HG03575 (cell line): ENCODE results near the gene SLC51A.
"Not testable (repeated sequence)": the region's sequence is repeated elsewhere in the genome, so short reads cannot be mapped to it uniquely, and the experiment has no call there.

ENCODE experiments used
- ATAC-seq: cut with Tn5 transposase; IDR thresholded peaks from one replicate; pipeline ENCODE4 v1.9.1; 2021; ENCODE audit not compliant: unreplicated experiment, insufficient number of reproducible peaks, low FRiP score; ENCODE audit errors: extremely low read depth

SLC51A gene

DNA sequence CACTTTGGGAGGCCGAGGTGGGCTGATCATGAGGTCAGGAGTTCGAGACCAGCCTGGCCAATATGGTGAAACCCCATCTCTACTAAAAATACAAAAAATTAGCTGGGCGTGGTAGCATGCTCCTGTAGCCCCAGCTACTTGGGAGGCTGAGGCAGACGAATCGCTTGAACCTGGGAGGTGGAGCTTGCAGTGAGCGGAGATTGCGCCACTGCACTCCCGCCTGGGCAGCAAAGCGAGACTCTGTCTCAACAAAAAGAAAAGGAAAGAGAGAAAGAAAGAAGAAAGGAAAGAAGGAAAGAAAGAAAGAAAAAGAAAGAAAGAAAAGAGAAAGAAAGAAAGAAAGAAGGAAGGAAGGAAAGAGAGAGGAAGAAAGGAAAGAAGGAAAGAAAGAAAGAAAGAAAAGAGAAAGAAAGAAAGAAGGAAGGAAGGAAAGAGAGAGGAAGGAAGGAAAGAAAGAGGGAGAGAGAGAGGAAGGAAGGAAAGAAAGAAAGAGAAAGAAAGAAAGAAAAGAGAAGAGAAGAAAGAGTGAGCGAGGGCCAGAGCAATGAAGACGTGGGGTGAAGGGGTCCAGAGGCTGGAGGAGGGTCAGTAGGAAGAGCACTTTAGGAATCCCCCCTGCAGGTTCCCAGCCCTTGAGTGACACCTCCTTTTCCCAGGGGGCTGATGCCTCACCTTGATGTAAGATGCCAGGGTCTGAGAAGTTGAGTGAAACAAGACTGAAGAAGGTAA, 6.2 kb upstream of the SLC51A start:
- ATAC-seq, result not testable (repeated sequence)

DNA sequence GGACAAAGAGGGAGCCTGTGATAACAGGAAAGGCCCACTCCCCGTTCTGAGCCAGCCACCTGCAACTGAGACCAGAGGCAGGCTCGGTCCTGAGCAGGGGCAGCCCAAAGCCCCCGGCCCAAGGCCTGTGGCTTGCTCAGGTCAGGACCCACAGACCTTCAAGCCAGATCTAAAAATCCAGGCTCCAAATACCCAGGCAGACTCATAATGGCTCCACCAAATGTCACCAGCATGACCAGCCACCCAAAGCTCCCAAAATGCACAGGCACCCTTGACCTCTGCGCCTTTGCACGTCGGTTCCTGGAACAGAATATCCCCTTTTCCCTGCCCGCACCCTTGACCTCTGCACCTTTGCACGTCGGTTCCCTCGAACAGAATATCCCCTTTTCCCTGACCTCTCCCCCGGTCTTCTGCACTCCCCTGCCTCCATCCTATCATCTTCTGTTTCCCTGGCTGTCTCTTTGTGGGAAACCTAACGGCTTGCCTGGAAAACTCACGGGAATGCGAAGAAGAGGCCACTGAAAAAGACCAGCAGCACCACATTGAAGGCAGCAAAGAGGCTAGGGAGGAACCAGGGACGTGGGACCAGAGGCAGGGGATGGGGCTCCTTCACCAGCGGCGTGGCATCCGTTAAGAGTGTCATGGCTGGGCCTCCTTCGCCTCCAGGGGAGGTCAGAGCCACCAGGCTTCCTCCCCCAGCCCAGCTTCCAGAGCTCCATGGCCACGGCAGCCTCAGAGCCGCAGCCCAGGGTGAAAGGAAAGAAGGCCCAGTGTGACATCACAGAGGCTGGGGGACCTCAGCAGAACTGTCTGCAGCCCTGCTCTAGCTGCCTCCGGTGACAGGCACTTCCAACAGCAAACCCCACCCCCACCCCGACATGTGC, 5.4 kb upstream of the SLC51A start, which contains the start of gene ZDHHC19:
TSS of gene ZDHHC19 (minus strand) at position 728 of the 884 bp plus-strand sequence. CDS start at position 643, 85 bp downstream.
- ATAC-seq, result no peak

DNA sequence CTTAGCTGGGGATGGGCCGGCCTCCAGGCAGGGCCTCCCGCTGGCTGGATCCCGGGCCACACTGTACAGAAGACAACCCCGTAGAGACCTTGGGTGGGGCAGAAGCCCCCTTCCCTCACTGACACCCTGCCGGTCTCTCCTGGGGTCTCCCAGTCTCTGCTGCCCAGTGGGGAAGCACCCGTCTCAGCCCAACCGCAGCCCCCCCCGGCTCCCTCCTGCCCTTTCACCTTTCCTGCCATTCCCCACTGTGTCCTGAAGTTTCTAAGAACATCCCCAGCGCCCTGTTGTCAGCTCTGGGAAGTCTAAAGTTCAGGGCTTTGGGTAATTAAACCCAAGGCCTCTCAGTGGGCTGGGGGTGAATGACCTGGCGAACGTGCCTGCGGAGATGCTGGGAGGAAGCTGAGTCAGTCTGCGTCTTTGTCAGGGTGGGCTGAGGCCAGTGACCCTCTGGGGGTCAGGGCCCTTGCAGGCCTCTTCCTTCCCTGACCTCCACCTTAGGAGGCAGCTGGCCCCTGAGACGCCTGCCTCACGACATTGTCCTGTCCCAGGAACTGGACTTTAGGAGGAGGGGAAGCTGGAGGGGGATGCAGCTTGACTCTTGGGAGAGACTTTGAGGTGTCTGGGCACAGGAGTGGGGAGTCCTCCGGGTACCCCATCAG, 1.4 kb upstream of the SLC51A start:
- ATAC-seq, result no peak

DNA sequence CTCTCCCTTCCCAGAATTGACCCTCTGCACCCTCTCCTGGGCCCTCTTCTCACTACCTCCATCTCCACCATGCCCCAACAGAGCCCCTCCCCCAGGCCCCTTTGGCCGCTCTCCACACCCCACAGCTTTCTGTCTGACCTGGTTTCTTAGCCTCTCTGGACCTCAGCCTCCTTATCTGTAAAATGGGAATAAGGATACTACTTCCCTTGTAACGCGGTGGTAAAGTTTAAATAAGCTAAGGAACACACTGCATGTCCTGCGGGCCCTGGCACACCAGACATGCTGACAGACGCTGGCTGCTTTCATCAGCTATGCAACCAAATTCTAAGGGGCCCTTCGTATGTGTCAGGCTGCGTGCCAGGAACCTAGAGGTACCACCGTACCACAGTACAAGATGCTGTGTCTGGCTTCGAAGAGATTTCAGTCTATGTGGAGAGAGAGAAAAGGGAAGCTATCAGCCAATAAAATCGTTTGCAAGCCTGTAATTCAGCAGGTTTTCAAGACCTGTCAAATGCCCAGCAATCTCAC, 777 bp upstream of the SLC51A start:
- no peak for ATAC-seq

DNA sequence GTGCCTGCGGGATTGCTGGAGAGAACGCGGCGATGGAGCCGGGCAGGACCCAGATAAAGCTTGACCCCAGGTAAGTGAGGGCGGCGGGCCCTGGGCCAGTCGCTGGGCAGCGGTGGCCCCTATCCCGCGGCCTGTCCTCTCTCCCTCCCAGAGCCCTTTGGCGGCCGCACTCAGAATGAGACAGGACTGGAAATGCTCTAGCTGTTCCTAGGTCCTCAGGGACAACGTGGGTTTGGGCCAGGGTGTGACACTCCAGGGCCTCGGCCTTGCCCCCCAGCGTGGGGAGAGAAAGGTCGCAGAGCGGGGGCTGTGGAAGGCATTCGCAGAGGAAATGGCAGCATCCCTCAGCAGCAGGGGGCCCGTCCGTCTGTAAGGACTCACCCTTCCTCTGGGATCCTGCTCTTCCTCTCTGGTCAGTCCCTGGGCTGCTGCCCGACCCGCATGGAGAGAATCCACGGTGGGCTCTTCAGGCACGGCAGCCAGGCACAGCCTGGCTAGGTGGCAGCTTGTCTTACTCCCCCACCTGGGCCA, 412 bp downstream of the SLC51A start:
- no peak for ATAC-seq

DNA sequence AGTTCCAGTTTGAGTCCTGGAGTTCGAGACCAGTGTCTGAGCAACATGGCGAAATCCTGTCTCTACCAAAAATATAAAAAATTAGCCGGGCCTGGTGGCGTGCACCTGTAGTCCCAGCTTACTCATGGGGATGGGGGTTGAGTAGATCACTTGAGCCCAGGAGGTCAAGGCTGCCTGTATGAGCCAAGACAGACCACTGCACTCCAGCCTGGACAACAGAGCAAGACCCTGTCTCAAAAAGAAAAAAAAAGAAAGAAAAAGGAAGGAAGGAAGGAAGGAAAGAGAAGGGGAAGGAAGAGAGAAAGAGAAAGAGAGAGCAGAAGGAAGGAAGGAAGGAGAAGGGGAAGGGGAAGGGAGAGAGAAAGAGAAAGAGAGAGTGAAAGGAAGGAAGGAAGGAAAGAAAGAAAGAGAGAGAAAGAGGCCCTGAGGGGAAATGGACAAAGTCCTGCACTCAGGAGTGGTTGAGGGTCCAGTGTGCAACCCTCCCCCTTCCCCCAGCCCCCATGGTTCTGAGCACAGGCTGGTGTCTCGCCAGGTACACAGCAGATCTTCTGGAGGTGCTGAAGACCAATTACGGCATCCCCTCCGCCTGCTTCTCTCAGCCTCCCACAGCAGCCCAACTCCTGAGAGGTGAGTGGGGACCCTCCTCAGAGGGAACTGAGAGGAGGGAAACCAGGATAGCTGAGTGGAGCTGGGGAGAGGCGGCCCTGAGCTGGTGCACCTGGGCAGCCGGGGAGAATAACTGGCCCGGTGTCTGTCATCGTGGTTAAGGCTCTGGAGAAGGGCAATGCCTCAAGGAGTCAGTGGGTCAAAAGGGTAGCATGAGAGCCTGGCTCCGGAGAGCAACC, 1.2 kb downstream of the SLC51A start:
- ATAC-seq, result no peak

DNA sequence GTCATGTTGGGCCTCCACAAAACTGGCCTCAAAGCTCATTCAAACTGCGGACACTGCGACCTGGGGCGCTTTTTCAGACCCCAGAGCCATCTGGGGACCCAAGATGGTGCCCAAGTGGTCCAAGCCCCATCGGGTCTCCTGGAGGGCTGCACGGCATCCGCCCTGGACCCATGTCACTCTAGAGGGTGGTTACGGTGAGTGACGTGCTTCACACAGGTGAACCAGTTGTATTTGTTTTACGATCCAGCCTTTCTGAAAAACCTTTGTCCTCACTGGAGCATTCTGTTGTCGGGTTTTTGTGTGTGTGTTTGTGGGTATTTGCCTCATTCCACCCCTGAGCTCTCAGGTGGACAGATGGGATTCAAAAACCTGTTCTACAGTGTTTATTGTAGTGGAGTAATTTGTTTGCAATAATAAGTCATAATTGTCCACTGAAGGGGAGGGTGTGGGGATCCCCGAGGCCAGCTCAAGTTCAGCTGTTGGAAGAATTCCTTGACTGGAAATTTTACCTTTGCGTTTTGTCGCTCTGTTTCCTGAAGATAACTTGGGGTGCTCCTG, 1.9 kb downstream of the SLC51A start:
- ATAC-seq, result no peak

DNA sequence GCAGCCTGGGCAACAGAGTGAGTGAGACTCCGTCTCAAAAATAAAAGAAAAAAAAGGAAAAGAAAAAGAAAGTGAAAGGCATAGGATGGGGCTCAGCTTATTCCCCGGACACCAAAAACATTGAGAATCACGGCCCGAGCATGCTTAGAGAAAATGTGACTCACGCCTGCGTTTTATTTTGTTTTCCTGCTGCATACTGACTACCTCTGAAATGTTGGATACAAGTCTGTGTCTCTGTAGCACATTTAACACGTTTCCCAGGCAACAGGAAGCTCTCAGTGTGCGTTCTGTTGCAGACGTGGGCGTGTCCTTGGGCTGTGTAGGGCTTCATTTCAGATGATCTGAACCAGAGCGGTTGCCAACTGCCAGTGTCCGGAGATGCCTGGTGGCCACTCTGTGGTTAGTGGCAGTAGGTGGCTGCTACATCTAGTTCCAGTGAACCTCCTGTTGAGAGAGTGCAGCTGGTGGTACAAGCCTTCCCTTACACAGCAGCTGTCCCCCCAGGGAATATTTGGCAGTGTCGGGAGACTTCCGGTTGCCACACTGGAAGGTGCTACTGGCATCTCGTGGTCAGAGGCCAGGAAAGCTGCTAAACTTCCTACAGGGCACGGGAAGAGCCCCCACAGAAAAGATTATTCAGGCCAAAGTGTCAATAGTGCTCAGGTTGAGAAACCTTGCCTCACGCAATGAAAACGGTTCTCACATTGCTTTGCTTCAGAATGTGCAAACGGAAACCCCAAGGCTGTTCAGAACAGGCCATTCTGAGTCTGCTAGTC, 3.0 kb downstream of the SLC51A start:
- no peak for ATAC-seq

DNA sequence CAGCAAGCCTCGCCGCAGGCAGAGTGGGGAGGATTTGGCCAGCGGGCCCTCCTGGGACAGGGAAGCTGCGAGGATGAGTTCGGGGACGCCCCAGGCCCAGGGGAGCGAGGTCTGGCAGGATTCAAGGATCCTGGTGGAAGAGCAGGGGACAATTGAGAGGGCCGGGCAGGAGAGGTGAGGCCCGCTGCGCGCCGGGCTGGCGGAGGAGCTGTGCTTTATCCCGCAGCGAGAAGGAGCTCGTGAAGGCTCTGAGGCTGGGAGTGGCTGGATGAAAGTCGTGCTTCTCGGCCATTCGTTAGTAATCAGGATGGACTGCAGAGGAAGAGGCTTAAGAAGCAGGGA, 3.6 kb downstream of the SLC51A start:
- no peak for ATAC-seq

DNA sequence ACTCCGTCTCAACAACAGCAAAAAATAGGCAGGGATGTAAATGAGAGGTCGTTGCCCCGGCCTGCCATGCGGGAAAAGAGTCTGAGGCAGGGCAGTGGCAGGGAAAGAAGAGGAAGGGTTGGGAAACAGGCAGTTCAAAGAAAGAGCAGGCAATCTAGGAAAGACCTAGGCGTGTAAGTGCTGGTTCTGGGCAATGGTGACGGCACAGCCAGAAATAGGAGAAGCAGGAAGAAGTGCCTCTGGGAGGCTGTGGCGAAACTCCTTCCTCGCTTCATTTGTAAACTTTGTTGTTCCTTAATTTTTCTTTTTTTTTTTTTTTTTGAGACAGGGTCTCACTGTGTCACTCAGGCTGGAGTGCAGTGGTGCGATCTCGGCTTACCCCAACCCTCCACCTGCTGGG, 4.3 kb downstream of the SLC51A start:
- ATAC-seq, result no peak

DNA sequence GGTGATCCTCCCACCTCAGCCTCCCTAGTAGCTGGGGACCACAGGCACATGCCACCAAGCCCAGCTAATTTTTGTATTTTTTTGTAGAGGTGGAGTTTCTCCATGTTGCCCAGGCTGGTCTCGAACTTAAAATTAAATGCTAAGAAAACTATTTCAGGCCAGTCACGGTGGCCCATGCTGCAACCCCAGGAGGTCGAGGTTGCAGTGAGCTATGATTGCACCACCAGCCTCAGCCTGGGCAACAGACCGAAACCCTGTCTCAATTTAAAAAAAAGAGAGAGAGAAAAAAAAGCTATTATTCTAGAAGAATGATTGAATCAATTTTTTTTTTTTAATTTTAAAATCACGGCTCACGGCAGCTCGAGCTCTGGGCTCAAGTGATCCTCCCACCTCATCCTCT, 4.7 kb downstream of the SLC51A start:
- no peak for ATAC-seq

DNA sequence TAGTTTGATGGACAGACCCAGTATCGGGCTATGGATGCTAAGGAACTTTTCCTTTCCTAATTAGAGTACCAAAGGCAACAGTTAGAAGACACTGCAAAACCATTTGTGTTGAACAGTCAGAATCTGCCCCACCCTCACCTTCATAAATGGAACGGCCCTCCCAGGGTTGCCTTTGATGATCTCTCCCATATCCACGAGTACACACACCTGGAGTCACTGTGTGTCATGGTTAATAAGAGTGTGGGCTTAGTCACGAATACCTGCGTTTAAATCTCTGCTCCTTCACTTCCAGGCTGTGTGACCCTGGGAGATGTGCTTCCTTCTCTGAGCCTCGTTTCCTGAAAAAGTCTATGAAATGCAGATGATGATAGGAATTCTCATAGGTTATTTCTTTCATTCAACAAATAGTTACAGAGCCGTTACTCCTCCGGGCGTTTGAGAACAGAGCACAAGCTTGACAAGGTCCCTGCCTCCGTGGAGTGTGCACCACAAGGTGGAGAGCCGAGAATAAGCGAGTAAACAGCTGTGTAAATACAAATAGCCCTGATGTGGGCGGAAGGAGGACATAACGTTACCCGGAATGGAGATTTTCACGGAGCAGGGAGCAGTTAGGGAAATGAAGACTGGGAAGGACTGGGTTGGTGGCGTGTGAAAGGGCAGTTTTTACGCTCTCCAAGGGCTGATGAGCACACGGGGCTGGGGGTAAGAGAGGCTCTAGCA, 6.7 kb downstream of the SLC51A start:
- ATAC-seq, result no peak

DNA sequence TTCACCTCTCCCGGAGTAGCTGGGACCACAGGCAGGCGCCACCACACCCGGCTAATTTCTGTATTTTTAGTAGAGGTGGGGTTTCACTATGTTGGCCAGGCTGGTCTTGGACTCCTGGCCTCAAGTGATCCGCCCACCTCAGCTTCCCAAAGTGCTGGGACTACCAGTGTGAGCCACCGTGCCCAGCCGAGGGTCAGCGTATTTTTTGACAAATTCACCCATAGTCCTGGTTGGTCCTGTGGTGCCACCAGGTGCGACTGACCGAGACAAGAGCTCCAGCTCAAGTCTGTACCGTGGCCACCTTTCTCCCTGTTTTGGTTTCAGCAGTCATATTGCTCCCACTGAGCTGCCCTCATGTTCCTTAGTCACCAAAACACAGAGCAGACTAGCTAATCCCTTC, 8.8 kb downstream of the SLC51A start:
- ATAC-seq, result no peak

DNA sequence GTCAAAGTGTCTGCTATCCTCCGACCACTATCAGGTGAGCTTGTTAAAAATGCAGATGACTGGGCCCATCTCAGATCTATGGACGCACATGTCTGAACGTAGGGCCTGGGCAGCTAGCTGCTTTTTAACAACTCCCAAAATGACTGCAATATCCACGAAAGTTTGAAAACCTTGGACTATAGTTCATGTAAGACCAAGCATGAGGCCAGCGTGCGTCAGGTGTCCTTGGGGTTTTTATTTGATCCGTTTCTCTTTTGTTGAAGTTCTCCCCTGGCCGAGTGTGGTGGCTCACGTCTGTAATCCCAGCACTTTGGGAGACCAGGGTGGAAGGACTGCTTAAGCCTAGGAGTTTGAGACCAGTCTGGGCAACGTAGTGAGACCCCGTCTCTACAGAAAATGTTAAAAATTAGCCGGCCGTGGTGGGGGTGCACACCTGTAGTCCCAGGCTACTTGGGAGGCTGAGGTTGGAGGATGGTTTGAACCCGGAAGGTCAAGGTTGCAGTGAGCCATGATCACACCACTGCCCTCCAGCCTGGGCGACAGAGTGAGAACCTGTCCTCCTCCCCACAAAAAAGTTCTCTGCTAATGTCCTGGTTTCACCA, 9.5 kb downstream of the SLC51A start:
- no peak for ATAC-seq

DNA sequence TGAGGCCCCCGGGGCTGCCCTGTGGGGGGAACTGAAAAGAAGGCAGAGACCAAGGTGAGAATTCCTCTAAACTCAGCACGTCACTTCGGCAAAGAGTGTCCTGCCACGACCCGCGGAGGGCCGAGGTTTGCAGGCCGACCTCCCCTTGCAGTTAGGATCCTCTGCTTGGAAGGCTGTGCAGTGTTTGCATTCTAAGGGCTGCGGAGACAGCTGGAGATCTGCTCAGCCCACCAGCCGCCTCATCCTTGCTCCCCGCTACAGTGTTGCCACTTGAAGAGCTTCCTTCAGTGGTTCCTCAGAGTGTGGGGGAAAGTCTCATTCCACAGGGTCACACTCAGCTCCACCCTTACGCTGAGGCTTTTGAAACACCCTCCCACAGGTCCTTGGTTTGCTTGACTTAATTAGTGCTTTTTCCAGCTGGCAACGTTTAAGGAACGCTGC, 10.8 kb downstream of the SLC51A start:
- no peak for ATAC-seq

DNA sequence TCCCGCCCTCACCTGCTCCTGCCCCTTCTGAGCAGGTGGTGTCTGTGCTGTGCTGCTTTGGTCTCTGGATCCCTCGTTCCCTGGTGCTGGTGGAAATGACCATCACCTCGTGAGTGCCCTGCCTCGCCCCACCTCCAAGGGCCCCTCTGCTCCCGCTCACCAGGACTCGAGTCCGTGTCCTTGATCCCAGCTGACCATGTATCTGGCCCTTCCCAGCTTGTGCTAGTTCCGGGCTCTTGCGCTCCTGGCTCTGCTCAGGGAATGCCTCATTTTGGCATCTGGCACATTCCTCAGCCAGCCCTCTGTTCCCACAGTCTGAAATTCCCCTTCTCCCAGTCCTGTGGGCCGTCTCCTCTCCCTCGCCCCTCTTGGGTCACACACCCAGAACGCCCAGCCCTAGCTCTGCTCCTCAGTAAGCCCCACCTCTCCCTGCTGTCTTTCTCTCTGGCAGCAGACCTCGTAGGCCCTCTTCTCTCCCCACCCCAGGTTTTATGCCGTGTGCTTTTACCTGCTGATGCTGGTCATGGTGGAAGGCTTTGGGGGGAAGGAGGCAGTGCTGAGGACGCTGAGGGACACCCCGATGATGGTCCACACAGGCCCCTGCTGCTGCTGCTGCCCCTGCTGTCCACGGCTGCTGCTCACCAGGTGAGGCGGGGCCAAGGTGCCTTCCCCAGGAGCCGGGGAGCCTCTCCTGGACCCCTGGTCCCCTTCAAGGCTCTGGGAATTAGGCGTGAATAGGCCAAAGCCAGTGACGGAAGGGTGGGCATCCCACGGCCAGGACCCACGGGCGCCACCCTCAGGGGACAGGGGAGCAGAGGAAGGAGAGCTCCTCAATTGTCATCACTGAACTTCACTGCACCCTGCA, 11.5 kb downstream of the SLC51A start:
- no peak for ATAC-seq
